WTC11 (cell line): Measurements from ENCODE around the gene KDM5B. TPM values are rescaled to one million over a fixed set of nuclear protein-coding genes. Genes with fewer than 3 reads are reported as not detected.

ENCODE experiments used
- ATAC-seq: fragments of 200-7000 bp; cut with Tn5 transposase; 2 replicates; pipeline ENCODE4 v1.10.0; 2021; ENCODE audit warnings: mild to moderate bottlenecking, moderate library complexity
- CTCF ChIA-PET: fragments of 300-600 bp; sonication (Branson Sonifier 250); formaldehyde crosslinking; loops from one replicate; lab custom pipeline; 2021; ENCODE audit warnings: antibody characterized with exemption; lab: Charles Lee
- POLR2A ChIA-PET: fragments of 350-600 bp; sonication (Branson Sonifier 250); formaldehyde crosslinking; loops from one replicate; lab custom pipeline; 2021; ENCODE audit warnings: antibody characterized with exemption; lab: Charles Lee
- DNase-seq: peaks from one replicate; pipeline ENCODE4 v3.0.0; 2021; ENCODE audit warnings: low spot score
- H3K27ac Mint-ChIP-seq: 2 replicates; pipeline ENCODE4 v1.8.0; 2021; ENCODE audit warnings: mixed read lengths
- H3K27me3 Mint-ChIP-seq: 2 replicates; pipeline ENCODE4 v1.8.0; 2021; ENCODE audit warnings: low read depth, mild to moderate bottlenecking, moderate library complexity, mixed read lengths
- H3K36me3 Mint-ChIP-seq: 2 replicates; pipeline ENCODE4 v1.8.0; 2021; ENCODE audit warnings: mixed read lengths
- H3K4me1 Mint-ChIP-seq: 2 replicates; pipeline ENCODE4 v1.8.0; 2022; ENCODE audit warnings: mixed read lengths
- H3K4me3 Mint-ChIP-seq: 2 replicates; pipeline ENCODE4 v1.8.0; 2021; ENCODE audit warnings: mild to moderate bottlenecking, moderate library complexity, mixed read lengths
- H3K9me3 Mint-ChIP-seq: 2 replicates; pipeline ENCODE4 v1.8.0; 2021; ENCODE audit warnings: mixed read lengths
- CBFB ChIP-seq: sonication (generic); formaldehyde crosslinking; IDR thresholded peaks from 2 replicates; pipeline ENCODE4 v1.8.1; 2022; ENCODE audit warnings: mild to moderate bottlenecking, low read depth, missing genetic modification reagents
- ELF4 ChIP-seq: sonication (generic); formaldehyde crosslinking; IDR thresholded peaks from 2 replicates; pipeline ENCODE4 v1.8.1; 2022; ENCODE audit warnings: low read depth, mild to moderate bottlenecking, moderate library complexity, missing genetic modification reagents
- GRHL2 ChIP-seq: fragments of 250-450 bp; sonication (Bioruptor Pico); IDR thresholded peaks from 2 replicates; pipeline ENCODE4 v1.8.0; 2022; ENCODE audit warnings: mild to moderate bottlenecking, moderate library complexity; ENCODE audit not compliant: insufficient replicate concordance, severe bottlenecking
- JUN ChIP-seq: sonication (generic); formaldehyde crosslinking; IDR thresholded peaks from 2 replicates; pipeline ENCODE4 v1.8.0; 2023; ENCODE audit warnings: mild to moderate bottlenecking, missing genetic modification reagents
- MXD4 ChIP-seq: fragments of 250-450 bp; sonication (Bioruptor Pico); IDR thresholded peaks from 2 replicates; pipeline ENCODE4 v1.8.0; 2021; ENCODE audit warnings: mild to moderate bottlenecking, moderate library complexity, borderline replicate concordance
- MYBL2 ChIP-seq: sonication (generic); formaldehyde crosslinking; IDR thresholded peaks from 2 replicates; pipeline ENCODE4 v1.8.1; 2023; ENCODE audit warnings: mild to moderate bottlenecking, moderate library complexity, missing genetic modification reagents
- NFYB ChIP-seq: sonication (generic); formaldehyde crosslinking; conservative IDR thresholded peaks from 2 replicates; pipeline ENCODE4 v1.8.0; 2022; ENCODE audit warnings: low read depth, missing genetic modification reagents
- TEAD1 ChIP-seq: sonication (generic); formaldehyde crosslinking; IDR thresholded peaks from 2 replicates; pipeline ENCODE4 v1.8.0; 2022; ENCODE audit warnings: mild to moderate bottlenecking, missing genetic modification reagents
- ZNF138 ChIP-seq: sonication (generic); formaldehyde crosslinking; conservative IDR thresholded peaks from 2 replicates; pipeline ENCODE4 v1.8.1; 2022; ENCODE audit warnings: mild to moderate bottlenecking, moderate library complexity, missing genetic modification reagents
- ZNF219 ChIP-seq: sonication (generic); formaldehyde crosslinking; IDR thresholded peaks from 2 replicates; pipeline ENCODE4 v1.8.0; 2023; ENCODE audit warnings: missing genetic modification reagents, mild to moderate bottlenecking, borderline replicate concordance
- ZNF317 ChIP-seq: sonication (generic); formaldehyde crosslinking; IDR thresholded peaks from 2 replicates; pipeline ENCODE4 v1.8.1; 2023; ENCODE audit warnings: low read depth, mild to moderate bottlenecking, moderate library complexity, missing genetic modification reagents, borderline replicate concordance
- ZNF416 ChIP-seq: fragments of 250-450 bp; sonication (Bioruptor Pico); IDR thresholded peaks from 2 replicates; pipeline ENCODE4 v1.9.0; 2021; ENCODE audit warnings: mild to moderate bottlenecking, inconsistent platforms
- ZNF423 ChIP-seq: fragments of 250-450 bp; sonication (Bioruptor Pico); IDR thresholded peaks from 2 replicates; pipeline ENCODE4 v2.1.2; 2022; ENCODE audit warnings: mild to moderate bottlenecking, moderate library complexity
- total RNA-seq: library from RNA; stranded (reverse); gene quantifications from 3 replicates; pipeline ENCODE4 v1.2.3, GENCODE V29; 2021
- TF ChIP-seq, protein P1 (sequence below): sonication (generic); formaldehyde crosslinking; IDR thresholded peaks from 2 replicates; pipeline ENCODE4 v1.8.1; 2023; ENCODE audit warnings: mild to moderate bottlenecking, missing genetic modification reagents, moderate library complexity
- TF ChIP-seq, protein P2 (sequence below): sonication (generic); formaldehyde crosslinking; IDR thresholded peaks from 2 replicates; pipeline ENCODE4 v1.8.0; 2022; ENCODE audit warnings: mild to moderate bottlenecking, missing genetic modification reagents
- TF ChIP-seq, protein P3 (sequence below): sonication (generic); formaldehyde crosslinking; IDR thresholded peaks from 2 replicates; pipeline ENCODE4 v1.8.0; 2023; ENCODE audit warnings: missing genetic modification reagents, mild to moderate bottlenecking, borderline replicate concordance
- TF ChIP-seq, protein P4 (sequence below): sonication (generic); formaldehyde crosslinking; IDR thresholded peaks from 2 replicates; pipeline ENCODE4 v1.8.0; 2022; ENCODE audit warnings: mild to moderate bottlenecking, missing genetic modification reagents
- TF ChIP-seq, protein P5 (sequence below): fragments of 250-450 bp; sonication (Bioruptor Pico); IDR thresholded peaks from 2 replicates; pipeline ENCODE4 v1.9.0; 2021; ENCODE audit warnings: mild to moderate bottlenecking
- TF ChIP-seq, protein P6 (sequence below): sonication (generic); formaldehyde crosslinking; IDR thresholded peaks from 2 replicates; pipeline ENCODE4 v1.8.0; 2022; ENCODE audit warnings: mild to moderate bottlenecking, missing genetic modification reagents

KDM5B gene
- total RNA-seq, 1 experiment from 2014 or later, result 222 TPM

DNA sequence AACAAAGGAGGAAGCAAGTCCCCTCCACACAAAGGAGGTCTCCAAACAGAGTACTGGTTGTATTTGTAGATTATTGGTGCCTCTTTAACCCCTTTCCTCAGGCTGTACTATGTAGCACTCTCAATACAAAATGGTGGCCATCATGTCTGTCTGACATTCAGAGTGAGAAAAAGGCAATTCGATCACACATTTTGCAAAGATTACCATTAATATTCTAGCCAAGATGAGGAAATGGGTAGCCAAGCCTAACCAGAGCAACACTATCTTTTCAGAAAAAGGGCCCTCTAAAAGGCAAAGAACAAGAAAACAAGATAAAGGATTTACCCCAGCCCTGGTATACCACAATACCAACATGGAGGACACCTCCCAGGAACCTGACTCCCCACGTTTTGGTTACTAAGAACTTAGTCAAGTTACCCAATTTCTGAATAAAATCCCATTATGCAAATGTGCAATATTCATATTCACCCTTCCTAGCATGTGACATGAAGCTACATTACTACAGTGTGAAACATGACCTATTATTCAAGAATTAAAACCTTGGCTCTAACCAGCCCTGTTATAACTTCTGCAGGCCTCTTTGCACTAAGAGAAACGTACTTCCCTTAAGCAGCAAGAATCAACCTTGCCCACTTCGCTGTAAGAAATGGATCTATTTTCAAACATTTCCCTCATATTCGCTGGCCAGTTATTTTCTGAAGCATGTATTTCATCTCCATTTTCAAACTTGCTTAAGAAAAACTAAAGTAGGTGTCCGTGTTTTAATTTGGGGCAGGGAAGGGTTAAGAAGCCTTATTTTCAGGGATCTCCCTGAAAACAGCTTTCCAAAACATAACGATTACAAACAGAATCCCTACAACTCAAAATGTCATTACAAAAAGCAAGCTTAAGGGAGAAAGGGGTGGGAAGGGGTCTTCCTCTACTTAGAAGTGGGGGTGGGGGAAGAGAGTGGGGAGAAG is 2.1 kb downstream of the KDM5B start (continued):
- TF ChIP-seq ELF4 (CRISPR knock-in tag) (no peak), ZNF219 (CRISPR knock-in tag) (no peak), NFYB (CRISPR knock-in tag) (no peak), GRHL2 (CRISPR knock-in tag) (no peak), MXD4 (no peak), JUN (CRISPR knock-in tag) (no peak)
- TF ChIP-seq, protein P1, sequence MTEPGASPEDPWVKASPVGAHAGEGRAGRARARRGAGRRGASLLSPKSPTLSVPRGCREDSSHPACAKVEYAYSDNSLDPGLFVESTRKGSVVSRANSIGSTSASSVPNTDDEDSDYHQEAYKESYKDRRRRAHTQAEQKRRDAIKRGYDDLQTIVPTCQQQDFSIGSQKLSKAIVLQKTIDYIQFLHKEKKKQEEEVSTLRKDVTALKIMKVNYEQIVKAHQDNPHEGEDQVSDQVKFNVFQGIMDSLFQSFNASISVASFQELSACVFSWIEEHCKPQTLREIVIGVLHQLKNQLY (CRISPR knock-in tag), result no peak
- TF ChIP-seq, protein P2, sequence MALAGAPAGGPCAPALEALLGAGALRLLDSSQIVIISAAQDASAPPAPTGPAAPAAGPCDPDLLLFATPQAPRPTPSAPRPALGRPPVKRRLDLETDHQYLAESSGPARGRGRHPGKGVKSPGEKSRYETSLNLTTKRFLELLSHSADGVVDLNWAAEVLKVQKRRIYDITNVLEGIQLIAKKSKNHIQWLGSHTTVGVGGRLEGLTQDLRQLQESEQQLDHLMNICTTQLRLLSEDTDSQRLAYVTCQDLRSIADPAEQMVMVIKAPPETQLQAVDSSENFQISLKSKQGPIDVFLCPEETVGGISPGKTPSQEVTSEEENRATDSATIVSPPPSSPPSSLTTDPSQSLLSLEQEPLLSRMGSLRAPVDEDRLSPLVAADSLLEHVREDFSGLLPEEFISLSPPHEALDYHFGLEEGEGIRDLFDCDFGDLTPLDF (CRISPR knock-in tag), result no peak
- TF ChIP-seq, protein P3, sequence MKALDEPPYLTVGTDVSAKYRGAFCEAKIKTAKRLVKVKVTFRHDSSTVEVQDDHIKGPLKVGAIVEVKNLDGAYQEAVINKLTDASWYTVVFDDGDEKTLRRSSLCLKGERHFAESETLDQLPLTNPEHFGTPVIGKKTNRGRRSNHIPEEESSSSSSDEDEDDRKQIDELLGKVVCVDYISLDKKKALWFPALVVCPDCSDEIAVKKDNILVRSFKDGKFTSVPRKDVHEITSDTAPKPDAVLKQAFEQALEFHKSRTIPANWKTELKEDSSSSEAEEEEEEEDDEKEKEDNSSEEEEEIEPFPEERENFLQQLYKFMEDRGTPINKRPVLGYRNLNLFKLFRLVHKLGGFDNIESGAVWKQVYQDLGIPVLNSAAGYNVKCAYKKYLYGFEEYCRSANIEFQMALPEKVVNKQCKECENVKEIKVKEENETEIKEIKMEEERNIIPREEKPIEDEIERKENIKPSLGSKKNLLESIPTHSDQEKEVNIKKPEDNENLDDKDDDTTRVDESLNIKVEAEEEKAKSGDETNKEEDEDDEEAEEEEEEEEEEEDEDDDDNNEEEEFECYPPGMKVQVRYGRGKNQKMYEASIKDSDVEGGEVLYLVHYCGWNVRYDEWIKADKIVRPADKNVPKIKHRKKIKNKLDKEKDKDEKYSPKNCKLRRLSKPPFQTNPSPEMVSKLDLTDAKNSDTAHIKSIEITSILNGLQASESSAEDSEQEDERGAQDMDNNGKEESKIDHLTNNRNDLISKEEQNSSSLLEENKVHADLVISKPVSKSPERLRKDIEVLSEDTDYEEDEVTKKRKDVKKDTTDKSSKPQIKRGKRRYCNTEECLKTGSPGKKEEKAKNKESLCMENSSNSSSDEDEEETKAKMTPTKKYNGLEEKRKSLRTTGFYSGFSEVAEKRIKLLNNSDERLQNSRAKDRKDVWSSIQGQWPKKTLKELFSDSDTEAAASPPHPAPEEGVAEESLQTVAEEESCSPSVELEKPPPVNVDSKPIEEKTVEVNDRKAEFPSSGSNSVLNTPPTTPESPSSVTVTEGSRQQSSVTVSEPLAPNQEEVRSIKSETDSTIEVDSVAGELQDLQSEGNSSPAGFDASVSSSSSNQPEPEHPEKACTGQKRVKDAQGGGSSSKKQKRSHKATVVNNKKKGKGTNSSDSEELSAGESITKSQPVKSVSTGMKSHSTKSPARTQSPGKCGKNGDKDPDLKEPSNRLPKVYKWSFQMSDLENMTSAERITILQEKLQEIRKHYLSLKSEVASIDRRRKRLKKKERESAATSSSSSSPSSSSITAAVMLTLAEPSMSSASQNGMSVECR, result no peak
- TF ChIP-seq, protein P4, sequence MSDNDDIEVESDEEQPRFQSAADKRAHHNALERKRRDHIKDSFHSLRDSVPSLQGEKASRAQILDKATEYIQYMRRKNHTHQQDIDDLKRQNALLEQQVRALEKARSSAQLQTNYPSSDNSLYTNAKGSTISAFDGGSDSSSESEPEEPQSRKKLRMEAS (CRISPR knock-in tag), result no peak

DNA sequence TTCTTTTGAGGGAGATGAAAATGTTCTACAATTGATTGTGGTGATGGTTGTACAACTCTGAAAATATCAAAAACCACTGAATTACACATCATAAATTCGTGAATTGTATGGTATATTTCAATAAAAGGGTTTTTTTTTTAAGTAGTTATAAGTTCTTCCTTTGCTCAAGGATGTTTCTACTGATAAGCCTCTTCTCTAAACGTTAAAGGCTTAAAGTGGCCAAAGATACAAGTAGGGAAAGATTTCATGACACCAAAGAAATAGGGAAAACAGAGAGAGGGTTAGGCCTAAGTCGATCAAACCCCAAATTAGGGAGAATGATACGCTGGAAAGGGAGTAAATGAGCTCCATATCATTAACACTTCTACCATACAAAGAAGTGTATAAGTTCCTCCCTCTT is 4.1 kb downstream of the KDM5B start:
- no peaks in the 10 kb centered on the region; the same call in none of the 2 replicates for H3K27me3 Mint-ChIP-seq
- peak overlapping the region; percentile 80 for H3K4me3 Mint-ChIP-seq
- CTCF ChIA-PET, result no interaction called here
- TF ChIP-seq, protein P5, sequence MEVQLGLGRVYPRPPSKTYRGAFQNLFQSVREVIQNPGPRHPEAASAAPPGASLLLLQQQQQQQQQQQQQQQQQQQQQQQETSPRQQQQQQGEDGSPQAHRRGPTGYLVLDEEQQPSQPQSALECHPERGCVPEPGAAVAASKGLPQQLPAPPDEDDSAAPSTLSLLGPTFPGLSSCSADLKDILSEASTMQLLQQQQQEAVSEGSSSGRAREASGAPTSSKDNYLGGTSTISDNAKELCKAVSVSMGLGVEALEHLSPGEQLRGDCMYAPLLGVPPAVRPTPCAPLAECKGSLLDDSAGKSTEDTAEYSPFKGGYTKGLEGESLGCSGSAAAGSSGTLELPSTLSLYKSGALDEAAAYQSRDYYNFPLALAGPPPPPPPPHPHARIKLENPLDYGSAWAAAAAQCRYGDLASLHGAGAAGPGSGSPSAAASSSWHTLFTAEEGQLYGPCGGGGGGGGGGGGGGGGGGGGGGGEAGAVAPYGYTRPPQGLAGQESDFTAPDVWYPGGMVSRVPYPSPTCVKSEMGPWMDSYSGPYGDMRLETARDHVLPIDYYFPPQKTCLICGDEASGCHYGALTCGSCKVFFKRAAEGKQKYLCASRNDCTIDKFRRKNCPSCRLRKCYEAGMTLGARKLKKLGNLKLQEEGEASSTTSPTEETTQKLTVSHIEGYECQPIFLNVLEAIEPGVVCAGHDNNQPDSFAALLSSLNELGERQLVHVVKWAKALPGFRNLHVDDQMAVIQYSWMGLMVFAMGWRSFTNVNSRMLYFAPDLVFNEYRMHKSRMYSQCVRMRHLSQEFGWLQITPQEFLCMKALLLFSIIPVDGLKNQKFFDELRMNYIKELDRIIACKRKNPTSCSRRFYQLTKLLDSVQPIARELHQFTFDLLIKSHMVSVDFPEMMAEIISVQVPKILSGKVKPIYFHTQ, result no peak
- no peak for TF ChIP-seq ZNF317
- no peak for TF ChIP-seq TEAD1 (CRISPR knock-in tag)
- no peak for TF ChIP-seq JUN (CRISPR knock-in tag)
- no peak for TF ChIP-seq MYBL2
- no peak for TF ChIP-seq ZNF138
- TF ChIP-seq, protein P6, sequence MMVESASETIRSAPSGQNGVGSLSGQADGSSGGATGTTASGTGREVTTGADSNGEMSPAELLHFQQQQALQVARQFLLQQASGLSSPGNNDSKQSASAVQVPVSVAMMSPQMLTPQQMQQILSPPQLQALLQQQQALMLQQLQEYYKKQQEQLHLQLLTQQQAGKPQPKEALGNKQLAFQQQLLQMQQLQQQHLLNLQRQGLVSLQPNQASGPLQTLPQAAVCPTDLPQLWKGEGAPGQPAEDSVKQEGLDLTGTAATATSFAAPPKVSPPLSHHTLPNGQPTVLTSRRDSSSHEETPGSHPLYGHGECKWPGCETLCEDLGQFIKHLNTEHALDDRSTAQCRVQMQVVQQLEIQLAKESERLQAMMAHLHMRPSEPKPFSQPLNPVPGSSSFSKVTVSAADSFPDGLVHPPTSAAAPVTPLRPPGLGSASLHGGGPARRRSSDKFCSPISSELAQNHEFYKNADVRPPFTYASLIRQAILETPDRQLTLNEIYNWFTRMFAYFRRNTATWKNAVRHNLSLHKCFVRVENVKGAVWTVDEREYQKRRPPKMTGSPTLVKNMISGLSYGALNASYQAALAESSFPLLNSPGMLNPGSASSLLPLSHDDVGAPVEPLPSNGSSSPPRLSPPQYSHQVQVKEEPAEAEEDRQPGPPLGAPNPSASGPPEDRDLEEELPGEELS (CRISPR knock-in tag), result no peak
- no peak for TF ChIP-seq ZNF423 (CRISPR knock-in tag)
- TF ChIP-seq CBFB, result no peak
- TF ChIP-seq ZNF416 (CRISPR knock-in tag), result no peak
- no peaks in the 10 kb centered on the region for H3K9me3 Mint-ChIP-seq
- POLR2A ChIA-PET, result no interaction called here
- peaks cover 7% of the 10 kb centered on the region for H3K36me3 Mint-ChIP-seq
- H3K27ac Mint-ChIP-seq, result peak overlapping the region; percentile 90
- no peak for DNase-seq
- ATAC-seq, result no peak
- peaks cover 63% of the 10 kb centered on the region for H3K4me1 Mint-ChIP-seq
